ENCODE results near the gene LHFPL2. TPM values are rescaled to one million over a fixed set of nuclear protein-coding genes. Genes with fewer than 3 reads are reported as not detected.
A peak's percentile ranks its signal among the peaks of the same experiment; 100 is the strongest.

The LHFPL2 gene
- total and polyA plus RNA-seq, 9 of the 15 experiments (the other 6 are each of a cell fraction or from before 2014, with no cell fraction given), result 1.0 to 6.6 (median 4.6) TPM

- H3K4me2 ChIP-seq (ENCODE audit: insufficient read depth, low read length), result peak overlapping the region; percentile 42; the same call in 1 of the 2 replicates
- in situ Hi-C loops (cut with MboI), result no loop called here
- ChIA-PET CTCF (ENCODE audit: low intra/inter-chr PET ratio) (no interaction called here), POLR2A (interaction anchor here (0.6 to 2.3 kb wide), 6 partner anchors 10 to 71 kb away, joined by 3 to 6 read pairs (median 4); no protein-coding TSS in a partner anchor)
- H3K27ac ChIP-seq (ENCODE audit: extremely low read depth, low read depth, low read length), result peak overlapping the region; percentile 53
- H3K4me3 ChIP-seq, result no peak overlapping the region
- 43% methylated on average over 7 of the region's 7 CpGs for WGBS (ENCODE audit: insufficient coverage, low coverage, missing lambda C conversion rate)
- 0 out of 2 replicates have a peak, but pooled peaks have one; percentile 13 for TF ChIP-seq TRIM28 (IDR thresholded peaks at IDR 0.05)
- no peak for TF ChIP-seq ZNF280A (IDR thresholded peaks at IDR 0.05; ENCODE audit: low read depth, partially characterized antibody)
- TF ChIP-seq GABPA (tag; conservative IDR thresholded peaks at IDR 0.05; ENCODE audit: low read depth), result 0 out of 2 replicates have a peak, but pooled peaks have one; percentile 2
- peak; percentile 43; the same call in 1 of the 2 replicates for TF ChIP-seq PKNOX1 (IDR thresholded peaks at IDR 0.05)
- no peak for TF ChIP-seq PTTG1 (tag; IDR thresholded peaks at IDR 0.05; ENCODE audit: low read depth)
- TF ChIP-seq RNF2 (IDR thresholded peaks at IDR 0.05), result no peak
- TF ChIP-seq MEIS2 (IDR thresholded peaks at IDR 0.05; ENCODE audit: partially characterized antibody), result peak; percentile 11
- TF ChIP-seq ZNF592 (IDR thresholded peaks at IDR 0.05), result peak; percentile 61; the same call in 1 of the 2 replicates
- peak; percentile 37; the same call in 1 of the 2 replicates for TF ChIP-seq DPF2 (IDR thresholded peaks at IDR 0.05)
- TF ChIP-seq NCOA1 (IDR thresholded peaks at IDR 0.05; ENCODE audit: low read depth), result no peak
- intact Hi-C loops (cut with micrococcal nuclease), result loop anchor here (2.0 kb wide), 1 partner anchor 41 kb away; no protein-coding TSS in a partner anchor
- no TSS peak for BruUV-seq (replicated peaks)
- peak overlapping the region; percentile 24 to 41 for H3K9ac ChIP-seq (ENCODE audit: insufficient read depth in 1 of 2, low read depth in 2 of 2, low read length in 2 of 2)
- no peaks in the 10 kb centered on the region for H3K27me3 ChIP-seq (ENCODE audit: control insufficient read depth in 2 of 2, insufficient read depth in 2 of 2, low read length in 2 of 2)
- H3K4me1 ChIP-seq (replicated peaks in 1 of 2; ENCODE audit: control insufficient read depth in 2 of 2, insufficient read depth in 2 of 2, low read length in 2 of 2), result peaks cover 20 to 59% of the 10 kb centered on the region in 2 experiments
- DNase-seq (ENCODE audit: extremely low read depth in 1 of 4, low spot score in 3 of 4) (peak in 1 of 4 experiments; percentile 55), ATAC-seq (peak; percentile 69), FAIRE-seq (no peak)
- no peaks in the 10 kb centered on the region; the same call in 2 of the 3 replicates for H3K36me3 ChIP-seq (ENCODE audit: control insufficient read depth, insufficient read depth, low read length)
- no peaks in the 10 kb centered on the region for H3K9me1 ChIP-seq (ENCODE audit: control insufficient read depth, insufficient read depth, low read length)
- H3K79me2 ChIP-seq (ENCODE audit: control insufficient read depth, insufficient read depth, low read length), result no peaks in the 10 kb centered on the region
- no peaks in the 10 kb centered on the region; the same call in 1 of the 2 replicates for H3K9me3 ChIP-seq (replicated peaks; ENCODE audit: control insufficient read depth, insufficient read depth, low read depth, low read length)
- peak overlapping the region; percentile 85 for H2AFZ ChIP-seq (ENCODE audit: low read depth, low read length)
- H4K20me1 ChIP-seq (replicated peaks; ENCODE audit: control insufficient read depth, insufficient read depth, low read length), result no peaks in the 10 kb centered on the region
Observed at GRCh38 chr5:78526049-78526525, 122.5 kb downstream of the LHFPL2 start.

All from K562 (cell line).